HCT116 (cell line): ENCODE results near the gene CAVIN2.
A peak's percentile ranks its signal among the peaks of the same experiment; 100 is the strongest.

ENCODE experiments used
- ATF3 ChIP-seq: IDR thresholded peaks from 2 replicates; pipeline ENCODE4 v1.6.1; 2012
- CEBPB ChIP-seq: IDR thresholded peaks from 2 replicates; pipeline ENCODE4 v1.6.1; 2012; ENCODE audit warnings: low read depth
- EZH2 ChIP-seq: fragments of 200-600 bp; sonication (generic); IDR thresholded peaks from 2 replicates; pipeline ENCODE4 v1.6.1; 2017; ENCODE audit warnings: antibody characterized with exemption, mixed run types
- EZH2phosphoT487 ChIP-seq: fragments of 200-600 bp; IDR thresholded peaks from 2 replicates; pipeline ENCODE4 v1.6.1; 2018; ENCODE audit warnings: antibody characterized with exemption, borderline replicate concordance
- MAX ChIP-seq: IDR thresholded peaks from 2 replicates; pipeline ENCODE4 v1.6.1; 2012
- POLR2A ChIP-seq: IDR thresholded peaks from 2 replicates; pipeline ENCODE4 v1.7.0; 2011; ENCODE audit warnings: borderline replicate concordance; ENCODE audit not compliant: insufficient read depth, insufficient read length; ENCODE audit errors: extremely low read depth
- POLR2AphosphoS5 ChIP-seq: IDR thresholded peaks from 2 replicates; pipeline ENCODE4 v1.6.1; 2011; ENCODE audit warnings: mild to moderate bottlenecking, low read depth, low read length, moderate library complexity
- RAD21 ChIP-seq: IDR thresholded peaks from 2 replicates; pipeline ENCODE4 v1.6.1; 2012; ENCODE audit warnings: low read depth, mild to moderate bottlenecking
- REST ChIP-seq: IDR thresholded peaks from 2 replicates; pipeline ENCODE4 v1.6.1; 2012; ENCODE audit warnings: low read depth
- SRF ChIP-seq: IDR thresholded peaks from 2 replicates; pipeline ENCODE4 v1.6.1; 2012; ENCODE audit warnings: low read depth
- TCF7L2 ChIP-seq: IDR thresholded peaks from 2 replicates; pipeline ENCODE4 v1.7.0; 2011; ENCODE audit warnings: borderline replicate concordance, inconsistent platforms; ENCODE audit not compliant: insufficient read depth, insufficient read length; ENCODE audit errors: extremely low read depth
- TF ChIP-seq, protein P1 (sequence below), 3 experiments: fragments of 200-600 bp in 1 of 3; sonication (generic) in 1 of 3; IDR thresholded peaks in 2 of 3; conservative IDR thresholded peaks in 1 of 3; 2 replicates each; pipeline ENCODE4 v1.5.1; 2012 to 2017; ENCODE audit warnings: low read depth in 2 of 3, low read length in 2 of 3, antibody characterized with exemption in 1 of 3, borderline replicate concordance in 1 of 3, control low read depth in 1 of 3, mild to moderate bottlenecking in 1 of 3, mixed read lengths in 1 of 3, mixed run types in 1 of 3, moderate library complexity in 1 of 3; ENCODE audit not compliant: insufficient read depth in 1 of 3

- TF ChIP-seq POLR2A (no peak), ATF3 (no peak), TCF7L2 (no peak), MAX (no peak), EZH2 (no peak), REST (no peak), POLR2AphosphoS5 (no peak), CEBPB (no peak), EZH2phosphoT487 (no peak), RAD21 (peak; percentile 36; the same call in 1 of the 2 replicates), SRF (no peak)
- TF ChIP-seq, protein P1, sequence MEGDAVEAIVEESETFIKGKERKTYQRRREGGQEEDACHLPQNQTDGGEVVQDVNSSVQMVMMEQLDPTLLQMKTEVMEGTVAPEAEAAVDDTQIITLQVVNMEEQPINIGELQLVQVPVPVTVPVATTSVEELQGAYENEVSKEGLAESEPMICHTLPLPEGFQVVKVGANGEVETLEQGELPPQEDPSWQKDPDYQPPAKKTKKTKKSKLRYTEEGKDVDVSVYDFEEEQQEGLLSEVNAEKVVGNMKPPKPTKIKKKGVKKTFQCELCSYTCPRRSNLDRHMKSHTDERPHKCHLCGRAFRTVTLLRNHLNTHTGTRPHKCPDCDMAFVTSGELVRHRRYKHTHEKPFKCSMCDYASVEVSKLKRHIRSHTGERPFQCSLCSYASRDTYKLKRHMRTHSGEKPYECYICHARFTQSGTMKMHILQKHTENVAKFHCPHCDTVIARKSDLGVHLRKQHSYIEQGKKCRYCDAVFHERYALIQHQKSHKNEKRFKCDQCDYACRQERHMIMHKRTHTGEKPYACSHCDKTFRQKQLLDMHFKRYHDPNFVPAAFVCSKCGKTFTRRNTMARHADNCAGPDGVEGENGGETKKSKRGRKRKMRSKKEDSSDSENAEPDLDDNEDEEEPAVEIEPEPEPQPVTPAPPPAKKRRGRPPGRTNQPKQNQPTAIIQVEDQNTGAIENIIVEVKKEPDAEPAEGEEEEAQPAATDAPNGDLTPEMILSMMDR (IDR thresholded peaks at IDR 0.05 in 2 of 3, conservative IDR thresholded peaks at IDR 0.05 in 1 of 3; ENCODE audit: borderline replicate concordance in 1 of 3, insufficient read depth in 1 of 3, low read depth in 2 of 3, low read length in 2 of 3) = no peak
These were observed 22.9 kb upstream of the CAVIN2 start for GRCh38 chr2:191869781-191870180.
